GM21619 (cell line): ENCODE measurements around the gene SLCO4A1.

Experiments
- ATAC-seq: cut with Tn5 transposase; IDR thresholded peaks from one replicate; pipeline ENCODE4 v1.9.1; 2021; ENCODE audit not compliant: unreplicated experiment

SLCO4A1 gene

GRCh38 chr20:62606551-62607201, 35.6 kb upstream of the SLCO4A1 start:
- ATAC-seq: no peak

- no peak for ATAC-seq
These were observed 34.7 kb upstream of the SLCO4A1 start for GRCh38 chr20:62607366-62608217.

DNA sequence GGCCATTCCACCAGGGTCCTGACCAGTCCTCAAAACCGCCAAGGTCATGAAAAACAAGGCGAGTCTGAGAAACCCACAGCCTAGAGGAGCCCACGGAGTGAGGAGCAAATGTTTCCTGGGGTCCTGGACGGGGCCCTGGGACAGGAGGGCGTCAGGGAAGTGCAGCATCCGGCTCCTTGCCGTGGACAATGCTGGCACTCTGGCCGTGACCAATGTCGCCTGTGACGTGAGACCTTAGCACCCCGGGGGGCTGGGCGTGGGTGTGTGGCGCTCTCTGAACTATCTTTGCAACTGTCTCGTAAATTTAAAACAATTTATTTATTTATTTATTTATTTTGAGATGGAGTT, 34.1 kb upstream of the SLCO4A1 start:
- no peak for ATAC-seq

GRCh38 chr20:62609279-62609720, 33.0 kb upstream of the SLCO4A1 start:
- ATAC-seq: no peak

DNA sequence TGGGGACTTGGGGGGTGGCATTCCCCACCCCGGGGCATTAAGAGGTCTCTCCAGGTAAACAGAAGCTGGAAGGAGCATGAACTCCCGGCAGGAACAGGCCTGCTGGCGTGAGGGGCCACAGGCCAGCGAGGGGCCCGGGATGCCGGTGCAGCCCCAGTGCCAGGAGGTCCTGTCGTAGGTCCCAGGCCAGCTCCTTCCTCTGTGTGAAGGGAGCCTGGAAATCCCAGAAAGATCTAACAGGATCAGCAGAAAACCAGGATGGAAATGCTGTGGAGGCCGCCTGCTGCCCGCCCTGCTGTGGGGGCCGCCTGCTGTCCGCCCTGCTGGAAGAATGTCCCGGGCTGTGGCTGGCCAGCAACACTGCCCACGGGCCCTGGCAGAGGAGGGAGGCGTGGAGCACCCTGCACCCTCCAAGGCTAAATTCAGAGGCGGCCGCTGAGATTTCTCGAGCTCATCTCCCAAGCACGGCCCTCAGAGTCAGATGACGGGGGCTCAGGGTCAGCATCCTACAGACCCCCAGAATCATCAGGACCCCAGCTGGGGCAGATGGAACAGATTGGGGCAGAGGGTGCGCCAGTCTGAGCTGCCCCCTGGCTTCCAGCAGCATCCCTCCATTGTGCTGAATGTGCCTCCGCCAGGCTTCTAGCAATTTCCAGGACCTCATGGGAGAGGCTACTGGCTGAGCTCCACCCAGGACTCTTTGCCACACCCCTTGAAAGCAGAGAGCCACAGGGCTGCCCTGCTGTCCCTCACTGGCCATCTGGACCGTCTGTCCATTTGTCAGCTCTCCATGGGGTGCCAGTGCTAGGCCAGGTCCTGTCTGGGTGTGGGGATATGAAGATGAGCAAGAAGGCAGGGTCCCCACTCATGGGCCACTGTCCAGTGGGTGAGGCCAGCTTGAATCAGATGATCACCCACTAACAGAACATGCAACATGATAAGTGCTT, 32.2 kb upstream of the SLCO4A1 start:
- no peak for ATAC-seq

GRCh38 chr20:62611012-62611411, 31.3 kb upstream of the SLCO4A1 start:
- ATAC-seq: no peak

DNA sequence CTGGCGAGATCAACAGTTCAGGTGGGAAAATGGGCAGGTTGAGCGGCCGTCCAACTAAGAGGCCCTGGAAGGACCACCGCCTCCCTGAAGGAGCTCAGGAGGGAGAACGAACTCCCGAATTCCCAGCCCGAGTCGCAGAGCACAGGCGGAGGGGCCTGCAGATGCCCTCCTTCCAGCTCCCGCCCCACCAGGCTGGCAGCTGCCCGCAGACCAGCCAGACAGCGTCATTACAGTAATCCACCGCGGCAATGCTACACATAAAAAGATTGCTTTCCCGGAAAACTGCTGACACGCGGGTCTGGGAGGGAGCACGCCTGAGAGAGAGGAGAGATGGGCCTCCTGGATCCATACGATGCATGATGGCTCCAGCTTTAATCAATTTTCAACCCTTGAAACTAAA, 30.5 kb upstream of the SLCO4A1 start:
- ATAC-seq: no peak

GRCh38 chr20:62614085-62614960, 28.0 kb upstream of the SLCO4A1 start:
- ATAC-seq: no peak

GRCh38 chr20:62614961-62615680, 27.2 kb upstream of the SLCO4A1 start:
- ATAC-seq: no peak

DNA sequence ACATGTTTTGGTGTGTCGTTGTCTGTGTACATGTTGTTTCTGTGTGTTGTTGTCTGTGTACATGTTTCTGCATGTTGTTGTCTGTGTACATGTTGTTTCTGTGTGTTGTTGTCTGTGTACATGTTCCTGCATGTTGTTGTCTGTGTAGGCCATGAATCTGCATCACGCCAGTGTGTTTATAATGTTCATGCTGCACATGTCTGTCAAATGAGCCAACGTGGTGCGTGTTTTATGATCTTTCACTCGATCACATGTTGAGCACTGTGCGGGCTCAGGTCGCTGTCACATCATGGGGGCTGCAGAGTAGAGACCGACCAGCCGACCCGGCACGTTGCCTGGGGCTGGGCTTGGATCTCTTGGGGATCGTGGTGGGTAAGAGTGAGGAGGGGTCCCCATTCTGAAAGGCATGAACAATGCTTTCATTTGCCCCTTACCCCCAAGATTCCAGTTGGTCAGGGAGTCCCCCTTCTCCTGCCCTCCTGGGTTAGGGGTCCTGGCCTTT, 26.5 kb upstream of the SLCO4A1 start:
- ATAC-seq: no peak

DNA sequence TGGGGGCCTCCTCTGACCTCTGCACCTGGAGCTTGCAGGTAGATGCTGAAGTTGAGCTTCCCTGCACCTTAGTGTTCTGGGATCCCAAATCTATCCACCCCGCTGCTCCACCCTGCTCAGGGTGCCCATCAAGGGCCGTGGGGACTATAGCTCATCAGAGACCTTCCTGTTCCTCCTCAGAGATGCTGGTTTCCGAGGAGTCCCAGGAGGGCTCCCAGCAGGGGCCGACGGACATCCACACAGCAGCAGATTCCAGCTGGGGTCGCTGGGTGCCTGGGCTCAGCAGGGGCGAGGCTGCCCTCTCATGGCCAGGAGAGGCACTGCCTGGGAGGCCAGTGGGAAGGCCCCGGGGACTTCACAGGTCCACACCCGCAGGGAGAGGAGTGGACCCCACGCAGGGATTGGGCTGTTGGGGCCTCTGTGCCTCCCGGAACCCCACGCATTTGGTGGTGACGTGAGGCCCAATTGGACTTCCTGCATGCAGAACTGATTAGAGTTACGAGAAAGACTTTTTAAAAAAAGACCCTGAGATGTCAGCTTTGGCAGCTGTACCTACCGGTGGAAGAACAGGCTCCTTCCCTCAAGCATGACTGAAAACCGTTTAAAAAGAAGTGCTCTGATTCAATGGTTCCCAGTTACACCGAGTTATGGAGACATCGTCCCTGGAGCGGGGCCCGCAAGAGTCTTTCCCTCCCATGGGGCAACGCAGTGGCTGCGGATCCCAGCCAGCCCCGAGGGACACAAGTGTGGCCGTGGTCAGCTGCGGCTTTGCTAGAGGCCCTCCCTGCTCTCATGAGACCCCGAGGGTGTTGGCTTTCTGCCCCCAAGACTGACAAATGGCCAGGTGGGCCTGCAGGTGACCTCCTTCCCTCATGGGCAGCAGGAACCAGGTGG, 25.3 kb upstream of the SLCO4A1 start:
- peak; percentile 59 for ATAC-seq

GRCh38 chr20:62617711-62618483, 24.4 kb upstream of the SLCO4A1 start:
- ATAC-seq: peak; percentile 40

DNA sequence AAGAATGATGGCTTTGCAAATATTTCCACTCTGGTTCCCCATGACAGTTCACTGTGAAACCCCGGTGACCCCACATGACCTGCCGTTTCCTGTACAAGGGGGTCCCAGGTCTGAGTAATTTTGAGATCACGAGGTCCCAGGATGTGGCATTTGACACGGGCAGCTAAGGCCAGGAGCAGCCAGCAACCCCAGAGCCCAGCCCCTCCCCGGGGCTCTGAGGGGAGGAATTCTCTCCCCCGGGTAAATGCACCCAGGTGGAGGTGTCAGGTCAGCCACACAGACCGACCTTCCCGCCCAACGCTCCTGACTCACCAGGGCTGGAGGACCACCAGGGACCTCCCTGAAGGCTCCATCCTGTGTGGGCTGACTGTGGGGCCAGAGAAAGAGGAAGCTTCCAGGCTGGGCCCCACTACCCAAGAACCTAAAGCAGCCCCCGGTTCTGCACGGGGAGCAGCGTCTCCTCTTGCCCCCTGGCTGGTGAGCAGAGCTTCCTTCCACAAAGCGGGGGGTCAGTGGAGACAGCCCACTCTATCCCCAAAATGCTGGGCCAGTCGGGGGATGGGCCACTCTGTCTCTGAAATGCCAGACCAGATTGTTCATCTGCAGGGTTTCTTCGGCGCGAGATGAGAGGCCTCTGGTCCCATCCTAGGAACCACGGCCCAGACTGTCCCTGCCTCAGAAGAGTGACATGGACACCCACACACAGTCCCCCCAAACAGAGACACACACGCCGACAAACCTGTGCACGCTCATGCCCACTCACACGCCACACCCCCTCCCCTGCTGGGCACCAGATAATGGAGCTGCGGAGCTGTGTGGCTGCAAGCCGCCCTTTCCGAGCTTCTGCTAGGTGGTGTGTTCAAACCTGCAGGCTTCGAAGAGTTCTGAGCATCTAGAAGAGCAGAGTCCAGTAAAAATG, 23.4 kb upstream of the SLCO4A1 start:
- peak; percentile 37 for ATAC-seq

DNA sequence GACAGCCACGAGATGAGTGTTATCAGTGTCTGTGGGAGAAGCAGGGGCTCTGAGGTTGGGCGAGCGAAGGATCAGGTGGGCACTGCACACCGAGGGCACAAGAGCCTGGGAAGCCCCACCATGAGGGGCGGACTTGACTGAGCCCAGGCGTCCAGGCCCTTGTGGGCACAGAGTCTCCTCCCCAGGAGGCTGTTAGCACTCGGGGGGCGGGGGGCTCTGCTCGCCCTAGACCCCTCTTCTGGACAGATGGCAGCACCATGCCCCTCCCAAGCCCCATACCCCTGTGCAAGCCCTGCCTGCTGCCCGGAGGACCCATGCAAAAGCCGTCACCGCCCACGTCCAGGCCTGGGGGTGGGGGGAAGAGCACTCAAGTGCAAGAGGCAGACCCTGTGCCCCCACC, 21.7 kb upstream of the SLCO4A1 start:
- no peak for ATAC-seq

DNA sequence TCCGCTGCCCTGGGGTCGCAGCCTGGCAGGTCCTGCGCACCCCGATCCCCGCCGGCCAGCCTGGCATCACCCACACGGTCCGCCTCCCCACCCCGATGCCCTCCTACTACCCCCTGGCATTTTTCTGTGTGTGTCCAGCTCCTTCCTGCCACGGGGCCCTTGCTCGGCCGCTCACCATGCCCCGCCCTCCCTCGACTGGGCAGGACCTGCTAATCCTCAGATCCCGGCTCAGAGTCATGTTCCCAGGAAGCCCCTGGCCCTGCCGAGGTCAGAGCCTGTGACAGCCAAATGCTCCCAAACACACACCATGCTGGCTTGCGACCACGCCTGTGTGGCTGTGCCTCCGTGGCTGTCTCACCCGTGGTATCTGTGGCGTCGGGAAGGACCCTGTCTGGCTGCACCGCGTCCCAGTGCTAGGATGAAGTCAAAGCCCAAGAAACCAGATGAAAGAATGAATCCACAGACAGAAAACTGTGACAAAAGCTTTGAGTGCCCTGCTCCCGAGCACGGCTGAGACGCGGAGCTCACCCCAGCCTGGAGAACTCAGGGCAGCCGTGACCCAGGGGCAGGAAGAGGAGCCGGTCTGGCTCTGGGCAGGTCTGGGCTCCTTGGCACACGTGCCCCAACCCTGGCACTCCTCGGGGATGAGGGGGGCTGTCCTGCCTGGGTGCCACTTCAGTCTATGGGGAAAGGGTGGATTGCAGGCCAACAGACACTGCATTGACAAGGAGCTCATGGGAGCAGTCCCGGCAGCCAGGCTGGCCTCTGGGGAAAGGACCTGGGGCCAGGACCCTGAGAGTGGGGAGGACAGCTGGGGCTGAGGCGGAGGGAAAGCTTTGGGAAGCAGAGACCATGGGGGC, 20.8 kb upstream of the SLCO4A1 start:
- ATAC-seq: no peak
